ENCODE results near the gene SRRM2. TPM values are rescaled to one million over a fixed set of nuclear protein-coding genes. Genes with fewer than 3 reads are reported as not detected.

Gene SRRM2
- total RNA-seq, 2 experiments from 2014 or later, result 1,187 to 1,199 TPM

- Mint-ChIP-seq H3K27me3 (no peaks in the 10 kb centered on the region), H3K27ac (no peak overlapping the region), H3K36me3 (ENCODE audit: low read depth) (no peaks in the 10 kb centered on the region), H3K4me3 (no peak overlapping the region), H3K9me3 (no peaks in the 10 kb centered on the region), H3K4me1 (ENCODE audit: low read depth) (no peaks in the 10 kb centered on the region)
- ChIA-PET CTCF (no interaction called here), POLR2A (no interaction called here)
- Histone ChIP-seq H3K4me3 (ENCODE audit: low read length) (no peak overlapping the region), H3K36me3 (ENCODE audit: insufficient read depth, low read length) (no peaks in the 10 kb centered on the region), H3K27me3 (ENCODE audit: control insufficient read depth in 1 of 2, insufficient read depth in 2 of 2, low read length in 2 of 2) (no peaks in the 10 kb centered on the region), H3K9me3 (ENCODE audit: control insufficient read depth in 1 of 2, insufficient read depth in 1 of 2, low read length in 2 of 2) (peaks cover 0 to 5% of the 10 kb centered on the region in 2 experiments), H3K27ac (ENCODE audit: low read depth in 1 of 2, low read length in 2 of 2) (no peak overlapping the region), H3K4me1 (ENCODE audit: insufficient read depth, low read length) (no peaks in the 10 kb centered on the region)
- no peak for TF ChIP-seq CTCF (IDR thresholded peaks at IDR 0.05)
- intact Hi-C loops (cut with DNase I, micrococcal nuclease), result no loop called here
- no peak for DNase-seq
- no peak for ATAC-seq (ENCODE audit: poor library complexity)
Measured at GRCh38 chr16:2738615-2739014, 13.8 kb upstream of the SRRM2 start.

GRCh38 chr16:2739625-2740430 lies 12.6 kb upstream of the SRRM2 start:
- intact Hi-C loops (cut with DNase I, micrococcal nuclease), result no loop called here
- no peaks in the 10 kb centered on the region for H3K4me1 ChIP-seq (ENCODE audit: insufficient read depth, low read length)
- H3K27ac ChIP-seq (ENCODE audit: low read depth in 1 of 2, low read length in 2 of 2), result no peak overlapping the region
- peaks cover 0 to 5% of the 10 kb centered on the region in 2 experiments for H3K9me3 ChIP-seq (ENCODE audit: control insufficient read depth in 1 of 2, insufficient read depth in 1 of 2, low read length in 2 of 2)
- H3K4me3 ChIP-seq (ENCODE audit: low read length), result no peak overlapping the region
- TF ChIP-seq CTCF (IDR thresholded peaks at IDR 0.05), result no peak
- Mint-ChIP-seq H3K9me3 (no peaks in the 10 kb centered on the region), H3K4me1 (ENCODE audit: low read depth) (no peaks in the 10 kb centered on the region), H3K27ac (no peak overlapping the region), H3K27me3 (no peaks in the 10 kb centered on the region), H3K36me3 (ENCODE audit: low read depth) (no peaks in the 10 kb centered on the region), H3K4me3 (no peak overlapping the region)
- H3K36me3 ChIP-seq (ENCODE audit: insufficient read depth, low read length), result no peaks in the 10 kb centered on the region
- ATAC-seq (ENCODE audit: poor library complexity) (peak; percentile 34), DNase-seq (no peak)
- CTCF ChIA-PET, result no interaction called here
- no peaks in the 10 kb centered on the region for H3K27me3 ChIP-seq (ENCODE audit: control insufficient read depth in 1 of 2, insufficient read depth in 2 of 2, low read length in 2 of 2)
- POLR2A ChIA-PET, result interaction anchor here (0.6 kb wide), 1 partner anchor 900 kb away, joined by 3 read pairs; no protein-coding TSS in a partner anchor

- ChIA-PET CTCF (interaction anchor here (0.6 kb wide), 1 partner anchor 57 kb away, joined by 4 read pairs; no protein-coding TSS in a partner anchor), POLR2A (interaction anchor here (0.6 kb wide), 1 partner anchor 900 kb away, joined by 3 read pairs; no protein-coding TSS in a partner anchor)
- no peak for TF ChIP-seq CTCF (IDR thresholded peaks at IDR 0.05)
- Mint-ChIP-seq H3K27ac (no peak overlapping the region), H3K9me3 (no peaks in the 10 kb centered on the region), H3K27me3 (no peaks in the 10 kb centered on the region), H3K36me3 (ENCODE audit: low read depth) (no peaks in the 10 kb centered on the region), H3K4me3 (no peak overlapping the region), H3K4me1 (ENCODE audit: low read depth) (no peaks in the 10 kb centered on the region)
- H3K4me1 ChIP-seq (ENCODE audit: insufficient read depth, low read length), result no peaks in the 10 kb centered on the region
- no peak overlapping the region for H3K27ac ChIP-seq (ENCODE audit: low read depth in 1 of 2, low read length in 2 of 2)
- peaks cover 0 to 5% of the 10 kb centered on the region in 2 experiments for H3K9me3 ChIP-seq (ENCODE audit: control insufficient read depth in 1 of 2, insufficient read depth in 1 of 2, low read length in 2 of 2)
- no peak overlapping the region for H3K4me3 ChIP-seq (ENCODE audit: low read length)
- ATAC-seq (ENCODE audit: poor library complexity) (no peak), DNase-seq (no peak)
- intact Hi-C loops (cut with DNase I, micrococcal nuclease), result no loop called here
- no peaks in the 10 kb centered on the region for H3K27me3 ChIP-seq (ENCODE audit: control insufficient read depth in 1 of 2, insufficient read depth in 2 of 2, low read length in 2 of 2)
- no peaks in the 10 kb centered on the region for H3K36me3 ChIP-seq (ENCODE audit: insufficient read depth, low read length)
Measured at GRCh38 chr16:2740476-2740875, 12.0 kb upstream of the SRRM2 start.
